ENCODE measurements around the gene CHD8. TPM values are rescaled to one million over a fixed set of nuclear protein-coding genes. Genes with fewer than 3 reads are reported as not detected.

The CHD8 gene
- total and polyA plus RNA-seq, 2 of the 13 experiments (the other 11 are each of a cell fraction or from before 2014, with no cell fraction given): 35.1 to 79.6 TPM

DNA sequence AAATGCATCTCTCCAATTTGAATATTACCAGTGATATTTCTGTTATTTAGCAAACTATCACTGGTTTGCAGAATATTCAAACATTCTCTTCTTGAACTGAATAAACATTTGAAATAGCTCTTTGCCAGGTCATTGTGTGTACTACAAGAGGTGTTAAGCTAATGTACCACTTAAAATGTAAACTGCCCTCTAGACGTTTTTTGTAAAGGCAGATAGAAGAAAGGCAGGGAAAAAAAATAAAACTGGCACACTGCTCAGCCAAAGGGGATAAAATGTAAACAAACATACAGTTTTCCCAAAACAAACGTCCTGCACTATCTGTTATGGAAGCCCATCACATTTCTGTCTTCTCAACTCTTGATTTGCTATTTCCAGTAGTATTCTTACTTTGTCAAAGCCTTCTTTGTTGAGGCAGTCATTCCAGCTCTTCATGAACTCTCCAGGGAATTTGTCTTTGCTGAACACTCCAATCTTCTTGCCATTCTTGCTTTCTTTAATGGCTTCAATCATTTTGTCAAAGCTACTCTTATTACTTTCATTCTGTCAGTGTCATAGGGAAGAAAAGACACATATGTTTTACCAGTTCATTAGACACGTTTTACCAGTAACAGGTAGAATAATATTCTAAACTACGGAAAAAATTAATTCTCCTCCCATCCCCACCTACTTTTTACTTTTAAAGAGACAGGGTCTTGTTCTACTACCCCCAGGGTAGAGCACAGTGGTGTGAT is 85.8 kb downstream of the CHD8 start:
- in situ Hi-C loops (cut with HindIII; ENCODE audit: extremely low pct_ligation_motif_present, low pct_unique_long_range_greater_than_20kb): no loop called here
- Histone ChIP-seq H3K27me3 (ENCODE audit: control insufficient read depth in 1 of 2, insufficient read depth in 2 of 2, low read length in 2 of 2) (no peaks in the 10 kb centered on the region), H3K27ac (ENCODE audit: extremely low read length, insufficient read depth, low read length) (no peak overlapping the region), H3K9ac (ENCODE audit: insufficient read depth, low read depth, low read length) (no peak overlapping the region), H3K4me3 (replicated peaks in 1 of 3; ENCODE audit: insufficient read depth in 1 of 3, low read depth in 2 of 3, low read length in 3 of 3) (no peak overlapping the region), H2AFZ (ENCODE audit: low read length) (no peak overlapping the region), H3K9me3 (ENCODE audit: low read length) (no peaks in the 10 kb centered on the region), H3K4me2 (ENCODE audit: low read depth, low read length) (no peak overlapping the region), H3K79me2 (ENCODE audit: insufficient read depth, low read length) (peaks cover 11% of the 10 kb centered on the region), H3K4me1 (ENCODE audit: insufficient read depth, low read length) (no peaks in the 10 kb centered on the region), H3K36me3 (replicated peaks in 1 of 2; ENCODE audit: control insufficient read depth in 1 of 2, insufficient read depth in 2 of 2, low read length in 2 of 2) (peaks cover 39 to 82% of the 10 kb centered on the region in 2 experiments), H4K20me1 (ENCODE audit: insufficient read depth, low read length) (no peaks in the 10 kb centered on the region)
- POLR2A ChIA-PET: interaction anchor here (1.8 kb wide), 1 partner anchor 14 kb away, joined by 4 read pairs; the partner anchor contains the start of gene SUPT16H
- WGBS (ENCODE audit: low lambda C conversion rate): 91% methylated on average over 4 of the region's 4 CpGs
- ATAC-seq (no peak), DNase-seq (ENCODE audit: low spot score) (no peak), FAIRE-seq (no peak)
- TSS peak; percentile 19 for BruUV-seq (replicated peaks)
- no peak for TF ChIP-seq ZNF350 (CRISPR knock-in tag; IDR thresholded peaks at IDR 0.05; ENCODE audit: borderline replicate concordance, low read depth)
- TF ChIP-seq RFX3 (CRISPR knock-in tag; IDR thresholded peaks at IDR 0.05): no peak
- TF ChIP-seq ZNF230 (CRISPR knock-in tag; IDR thresholded peaks at IDR 0.05): no peak
- TF ChIP-seq TCF7 (IDR thresholded peaks at IDR 0.05; ENCODE audit: low read depth): no peak
- TF ChIP-seq, protein P1, sequence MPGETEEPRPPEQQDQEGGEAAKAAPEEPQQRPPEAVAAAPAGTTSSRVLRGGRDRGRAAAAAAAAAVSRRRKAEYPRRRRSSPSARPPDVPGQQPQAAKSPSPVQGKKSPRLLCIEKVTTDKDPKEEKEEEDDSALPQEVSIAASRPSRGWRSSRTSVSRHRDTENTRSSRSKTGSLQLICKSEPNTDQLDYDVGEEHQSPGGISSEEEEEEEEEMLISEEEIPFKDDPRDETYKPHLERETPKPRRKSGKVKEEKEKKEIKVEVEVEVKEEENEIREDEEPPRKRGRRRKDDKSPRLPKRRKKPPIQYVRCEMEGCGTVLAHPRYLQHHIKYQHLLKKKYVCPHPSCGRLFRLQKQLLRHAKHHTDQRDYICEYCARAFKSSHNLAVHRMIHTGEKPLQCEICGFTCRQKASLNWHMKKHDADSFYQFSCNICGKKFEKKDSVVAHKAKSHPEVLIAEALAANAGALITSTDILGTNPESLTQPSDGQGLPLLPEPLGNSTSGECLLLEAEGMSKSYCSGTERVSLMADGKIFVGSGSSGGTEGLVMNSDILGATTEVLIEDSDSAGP (CRISPR knock-in tag; IDR thresholded peaks at IDR 0.05; ENCODE audit: borderline replicate concordance): no peak
- TF ChIP-seq GABPA (IDR thresholded peaks at IDR 0.05; ENCODE audit: low read depth, low read length): no peak
- TF ChIP-seq GABPA (CRISPR knock-in tag; IDR thresholded peaks at IDR 0.05; ENCODE audit: low read depth): no peak
- TF ChIP-seq CREM (IDR thresholded peaks at IDR 0.05): no peak
- no peak for TF ChIP-seq CREM (CRISPR knock-in tag; IDR thresholded peaks at IDR 0.05)
- TF ChIP-seq SIN3B (IDR thresholded peaks at IDR 0.05; ENCODE audit: low read length): no peak
- TF ChIP-seq, protein P2, sequence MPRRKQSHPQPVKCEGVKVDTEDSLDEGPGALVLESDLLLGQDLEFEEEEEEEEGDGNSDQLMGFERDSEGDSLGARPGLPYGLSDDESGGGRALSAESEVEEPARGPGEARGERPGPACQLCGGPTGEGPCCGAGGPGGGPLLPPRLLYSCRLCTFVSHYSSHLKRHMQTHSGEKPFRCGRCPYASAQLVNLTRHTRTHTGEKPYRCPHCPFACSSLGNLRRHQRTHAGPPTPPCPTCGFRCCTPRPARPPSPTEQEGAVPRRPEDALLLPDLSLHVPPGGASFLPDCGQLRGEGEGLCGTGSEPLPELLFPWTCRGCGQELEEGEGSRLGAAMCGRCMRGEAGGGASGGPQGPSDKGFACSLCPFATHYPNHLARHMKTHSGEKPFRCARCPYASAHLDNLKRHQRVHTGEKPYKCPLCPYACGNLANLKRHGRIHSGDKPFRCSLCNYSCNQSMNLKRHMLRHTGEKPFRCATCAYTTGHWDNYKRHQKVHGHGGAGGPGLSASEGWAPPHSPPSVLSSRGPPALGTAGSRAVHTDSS (CRISPR knock-in tag; conservative IDR thresholded peaks at IDR 0.05): no peak
- no peak for TF ChIP-seq SOX5 (CRISPR knock-in tag; IDR thresholded peaks at IDR 0.05; ENCODE audit: borderline replicate concordance)
- TF ChIP-seq NFYB (CRISPR knock-in tag; IDR thresholded peaks at IDR 0.05): no peak
- no peak for TF ChIP-seq NCOR1 (IDR thresholded peaks at IDR 0.05; ENCODE audit: borderline replicate concordance, low read length)
- TF ChIP-seq, protein P3, sequence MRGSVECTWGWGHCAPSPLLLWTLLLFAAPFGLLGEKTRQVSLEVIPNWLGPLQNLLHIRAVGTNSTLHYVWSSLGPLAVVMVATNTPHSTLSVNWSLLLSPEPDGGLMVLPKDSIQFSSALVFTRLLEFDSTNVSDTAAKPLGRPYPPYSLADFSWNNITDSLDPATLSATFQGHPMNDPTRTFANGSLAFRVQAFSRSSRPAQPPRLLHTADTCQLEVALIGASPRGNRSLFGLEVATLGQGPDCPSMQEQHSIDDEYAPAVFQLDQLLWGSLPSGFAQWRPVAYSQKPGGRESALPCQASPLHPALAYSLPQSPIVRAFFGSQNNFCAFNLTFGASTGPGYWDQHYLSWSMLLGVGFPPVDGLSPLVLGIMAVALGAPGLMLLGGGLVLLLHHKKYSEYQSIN (CRISPR knock-in tag; IDR thresholded peaks at IDR 0.05; ENCODE audit: borderline replicate concordance): no peak
- no peak for TF ChIP-seq FOXC1 (CRISPR knock-in tag; IDR thresholded peaks at IDR 0.05; ENCODE audit: borderline replicate concordance)
- intact Hi-C loops (cut with micrococcal nuclease; ENCODE audit: unreplicated experiment): no loop called here
- CTCF ChIA-PET (ENCODE audit: low intra/inter-chr PET ratio, low total read pairs): no interaction called here
